SU-DHL-6 (cell line): Measurements from ENCODE around the gene COIL.

Experiments used
- EZH2phosphoT487 ChIP-seq: fragments of 200-600 bp; sonication (generic), shearing (Covaris generic); conservative IDR thresholded peaks from 2 replicates; pipeline ENCODE4 v1.6.1; 2018; ENCODE audit warnings: mild to moderate bottlenecking, antibody characterized with exemption, low read length, moderate library complexity, mixed read lengths
- TF ChIP-seq, protein P1 (sequence below): fragments of 200-600 bp; sonication (generic); IDR thresholded peaks from one replicate; pipeline ENCODE4 v1.5.1; 2017; ENCODE audit warnings: antibody characterized with exemption, mild to moderate bottlenecking, low read length, moderate library complexity; ENCODE audit not compliant: insufficient read depth, poor library complexity, severe bottlenecking

DNA sequence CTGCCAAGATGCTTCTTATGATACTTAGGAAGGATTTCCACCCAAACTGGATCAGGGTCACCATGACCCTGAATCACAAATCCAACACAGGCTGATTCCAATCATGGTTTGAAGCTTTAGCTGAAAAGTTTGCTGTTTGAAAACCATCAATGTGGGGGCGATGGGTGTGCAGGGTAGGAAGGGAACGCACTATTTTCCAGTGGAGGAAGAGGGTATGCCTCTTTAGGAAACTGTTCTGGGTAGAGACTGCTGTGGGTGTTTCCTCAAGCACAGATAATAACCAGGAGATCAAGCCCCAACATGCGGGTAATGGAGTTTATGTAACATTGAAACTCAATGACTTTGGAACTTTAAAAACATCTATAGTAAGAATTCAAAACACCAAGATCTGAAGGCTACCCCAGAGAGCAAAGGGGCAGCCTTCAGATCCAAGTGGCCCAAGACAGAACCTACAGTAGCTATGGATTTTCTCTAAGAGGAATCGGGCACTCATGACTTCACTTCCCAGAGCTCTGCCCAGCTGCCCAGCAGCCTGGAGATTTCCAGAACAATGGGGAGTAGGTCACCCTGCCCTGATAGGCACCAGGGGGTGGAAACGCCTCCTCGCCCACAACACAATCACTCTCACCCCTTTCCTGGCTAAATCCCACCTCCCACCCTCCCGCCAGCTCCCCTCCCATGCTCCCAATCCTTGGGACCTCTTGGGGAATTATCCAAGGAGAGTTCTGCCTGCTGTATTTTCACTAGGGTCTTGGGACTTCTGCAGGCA is 69.8 kb downstream of the COIL start:
- TF ChIP-seq, protein P1, sequence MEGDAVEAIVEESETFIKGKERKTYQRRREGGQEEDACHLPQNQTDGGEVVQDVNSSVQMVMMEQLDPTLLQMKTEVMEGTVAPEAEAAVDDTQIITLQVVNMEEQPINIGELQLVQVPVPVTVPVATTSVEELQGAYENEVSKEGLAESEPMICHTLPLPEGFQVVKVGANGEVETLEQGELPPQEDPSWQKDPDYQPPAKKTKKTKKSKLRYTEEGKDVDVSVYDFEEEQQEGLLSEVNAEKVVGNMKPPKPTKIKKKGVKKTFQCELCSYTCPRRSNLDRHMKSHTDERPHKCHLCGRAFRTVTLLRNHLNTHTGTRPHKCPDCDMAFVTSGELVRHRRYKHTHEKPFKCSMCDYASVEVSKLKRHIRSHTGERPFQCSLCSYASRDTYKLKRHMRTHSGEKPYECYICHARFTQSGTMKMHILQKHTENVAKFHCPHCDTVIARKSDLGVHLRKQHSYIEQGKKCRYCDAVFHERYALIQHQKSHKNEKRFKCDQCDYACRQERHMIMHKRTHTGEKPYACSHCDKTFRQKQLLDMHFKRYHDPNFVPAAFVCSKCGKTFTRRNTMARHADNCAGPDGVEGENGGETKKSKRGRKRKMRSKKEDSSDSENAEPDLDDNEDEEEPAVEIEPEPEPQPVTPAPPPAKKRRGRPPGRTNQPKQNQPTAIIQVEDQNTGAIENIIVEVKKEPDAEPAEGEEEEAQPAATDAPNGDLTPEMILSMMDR, result no peak
- no peak for TF ChIP-seq EZH2phosphoT487
